NCI-H1694 (cell line): ENCODE measurements around the gene AHCYL2.
"Not testable (repeated sequence)": the region's sequence is repeated elsewhere in the genome, so short reads cannot be mapped to it uniquely, and the experiment has no call there.

Experiments used
- DNase-seq: peaks from one replicate; lab custom pipeline; 2025; lab: John Stamatoyannopoulos, UW

AHCYL2 gene

GRCh38 chr7:129426482-129426881 lies 201.7 kb downstream of the AHCYL2 start:
- DNase-seq = no peak

- DNase-seq = no peak
These were observed 202.8 kb downstream of the AHCYL2 start for GRCh38 chr7:129427526-129428045.

GRCh38 chr7:129431911-129432643 lies 207.2 kb downstream of the AHCYL2 start:
- DNase-seq = no peak

- peak; percentile 70 for DNase-seq
These were observed 209.2 kb downstream of the AHCYL2 start, which contains the start of gene STRIP2 for GRCh38 chr7:129433847-129434674. Gene STRIP2 (plus strand): TSS chr7:129434432. CDS start chr7:129434473, 41 bp downstream.

GRCh38 chr7:129434675-129435318 lies 210.0 kb downstream of the AHCYL2 start:
- DNase-seq = no peak

GRCh38 chr7:129435414-129435829 lies 210.6 kb downstream of the AHCYL2 start:
- no peak for DNase-seq

- no peak for DNase-seq
These were observed 211.6 kb downstream of the AHCYL2 start for GRCh38 chr7:129436335-129436923.

GRCh38 chr7:129437190-129437589 lies 212.4 kb downstream of the AHCYL2 start:
- no peak for DNase-seq

- no peak for DNase-seq
These were observed 213.5 kb downstream of the AHCYL2 start for GRCh38 chr7:129438281-129438838.

- no peak for DNase-seq
These were observed 214.2 kb downstream of the AHCYL2 start for GRCh38 chr7:129438839-129439651.

GRCh38 chr7:129439963-129440625 lies 215.3 kb downstream of the AHCYL2 start:
- no peak for DNase-seq

- no peak for DNase-seq
These were observed 218.8 kb downstream of the AHCYL2 start for GRCh38 chr7:129443612-129444011.

GRCh38 chr7:129444776-129445175 lies 219.9 kb downstream of the AHCYL2 start:
- DNase-seq = not testable (repeated sequence)

- DNase-seq = peak; percentile 15
These were observed 222.1 kb downstream of the AHCYL2 start for GRCh38 chr7:129446925-129447324.

GRCh38 chr7:129447445-129447844 lies 222.6 kb downstream of the AHCYL2 start:
- not testable (repeated sequence) for DNase-seq

- not testable (repeated sequence) for DNase-seq
These were observed 223.8 kb downstream of the AHCYL2 start for GRCh38 chr7:129448608-129449007.

- DNase-seq = no peak
These were observed 225.5 kb downstream of the AHCYL2 start for GRCh38 chr7:129450295-129450694.

GRCh38 chr7:129452589-129453231 lies 227.9 kb downstream of the AHCYL2 start:
- no peak for DNase-seq

GRCh38 chr7:129453510-129454248 lies 228.8 kb downstream of the AHCYL2 start:
- no peak for DNase-seq
